Activated naive CD8-positive, alpha-beta T cell treated with anti-CD3 and anti-CD28 coated beads, Interleukin-2, amount 50 U/mL, for 16 hours (primary cell): ENCODE results near the gene GOLGA6B.
"Not testable (repeated sequence)": the region's sequence is repeated elsewhere in the genome, so short reads cannot be mapped to it uniquely, and the experiment has no call there.

Experiments used
- DNase-seq: peaks from one replicate; pipeline ENCODE4 v3.0.0-alpha.2; 2020; ENCODE audit warnings: low read depth, low spot score

The GOLGA6B gene

GRCh38 chr15:72654397-72654796 lies at the start of gene GOLGA6B:
GOLGA6B (plus strand) TSS chr15:72654697; CDS start chr15:72654738, 41 bp downstream.
- DNase-seq = not testable (repeated sequence)

- no peak for DNase-seq
These were observed 49.7 kb upstream of the GOLGA6B start for GRCh38 chr15:72604794-72605193.

GRCh38 chr15:72608084-72608483 lies 46.4 kb upstream of the GOLGA6B start:
- DNase-seq = not testable (repeated sequence)

- no peak for DNase-seq
These were observed 44.6 kb upstream of the GOLGA6B start for GRCh38 chr15:72609862-72610261.

GRCh38 chr15:72612324-72612723 lies 42.2 kb upstream of the GOLGA6B start:
- not testable (repeated sequence) for DNase-seq

- DNase-seq = no peak
These were observed 39.5 kb upstream of the GOLGA6B start for GRCh38 chr15:72614810-72615532.

GRCh38 chr15:72615533-72616233 lies 38.8 kb upstream of the GOLGA6B start:
- DNase-seq = not testable (repeated sequence)

- no peak for DNase-seq
These were observed 37.8 kb upstream of the GOLGA6B start for GRCh38 chr15:72616491-72617210.

GRCh38 chr15:72623854-72624253 lies 30.6 kb upstream of the GOLGA6B start:
- not testable (repeated sequence) for DNase-seq

GRCh38 chr15:72626153-72626552 lies 28.3 kb upstream of the GOLGA6B start:
- DNase-seq = not testable (repeated sequence)

- DNase-seq = not testable (repeated sequence)
These were observed 26.0 kb upstream of the GOLGA6B start for GRCh38 chr15:72628249-72629067.

GRCh38 chr15:72629068-72629570 lies 25.4 kb upstream of the GOLGA6B start:
- DNase-seq = not testable (repeated sequence)

- peak; percentile 11 for DNase-seq
These were observed 17.8 kb upstream of the GOLGA6B start for GRCh38 chr15:72636519-72637282.

- DNase-seq = not testable (repeated sequence)
These were observed 14.6 kb upstream of the GOLGA6B start for GRCh38 chr15:72639759-72640483.

- DNase-seq = not testable (repeated sequence)
These were observed 12.2 kb upstream of the GOLGA6B start for GRCh38 chr15:72642271-72642670.

- DNase-seq = not testable (repeated sequence)
These were observed 5.8 kb upstream of the GOLGA6B start for GRCh38 chr15:72648631-72649253.

GRCh38 chr15:72656014-72656413 lies 1.5 kb downstream of the GOLGA6B start:
- not testable (repeated sequence) for DNase-seq

- not testable (repeated sequence) for DNase-seq
These were observed 6.6 kb downstream of the GOLGA6B start for GRCh38 chr15:72661081-72661480.

- not testable (repeated sequence) for DNase-seq
These were observed 9.4 kb downstream of the GOLGA6B start for GRCh38 chr15:72663931-72664330.
